HG02970 (cell line): ENCODE measurements around the gene TIMM21.
A peak's percentile ranks its signal among the peaks of the same experiment; 100 is the strongest.

Experiments used
- ATAC-seq: cut with Tn5 transposase; IDR thresholded peaks from one replicate; pipeline ENCODE4 v1.9.1; 2021; ENCODE audit warnings: mild to moderate bottlenecking, moderate library complexity, moderate number of reproducible peaks; ENCODE audit not compliant: unreplicated experiment, low FRiP score

Gene TIMM21, protein sequence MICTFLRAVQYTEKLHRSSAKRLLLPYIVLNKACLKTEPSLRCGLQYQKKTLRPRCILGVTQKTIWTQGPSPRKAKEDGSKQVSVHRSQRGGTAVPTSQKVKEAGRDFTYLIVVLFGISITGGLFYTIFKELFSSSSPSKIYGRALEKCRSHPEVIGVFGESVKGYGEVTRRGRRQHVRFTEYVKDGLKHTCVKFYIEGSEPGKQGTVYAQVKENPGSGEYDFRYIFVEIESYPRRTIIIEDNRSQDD

DNA sequence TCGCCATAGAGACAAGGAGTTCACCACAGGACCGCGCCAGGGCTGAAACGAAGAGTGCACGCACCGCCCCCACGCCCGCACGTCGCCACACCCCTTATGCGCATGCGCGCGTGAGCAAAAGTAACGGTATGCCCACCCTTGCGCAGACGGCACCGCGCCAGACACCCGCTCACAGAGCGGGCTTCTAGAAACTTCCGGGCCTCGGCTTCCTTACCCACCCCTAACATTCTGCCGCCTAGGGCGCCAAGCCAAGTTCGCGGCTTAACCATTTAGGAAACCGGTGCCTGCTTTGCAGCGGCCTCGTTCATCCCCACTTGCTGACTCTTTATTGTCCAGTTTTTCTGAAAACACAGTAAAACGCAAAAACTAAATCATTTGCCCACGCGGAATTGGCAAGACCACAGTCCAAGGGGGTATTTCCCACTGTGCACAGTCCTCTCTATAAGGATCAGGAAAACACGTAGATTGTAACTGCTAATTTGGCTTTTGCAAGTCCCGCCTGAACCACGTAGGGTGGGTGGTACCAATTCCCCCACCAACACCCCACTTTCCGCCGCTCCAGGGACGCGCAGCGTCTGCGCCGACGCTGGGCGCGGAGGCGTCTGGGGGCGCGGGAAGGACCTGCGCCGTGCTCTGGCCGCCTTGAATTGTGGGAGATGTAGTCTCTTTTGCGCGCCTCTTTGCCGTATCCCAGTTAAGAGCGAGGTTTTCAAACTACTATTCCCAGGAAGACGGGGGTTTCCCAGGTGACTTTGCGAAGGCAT lies at the start of gene TIMM21, which contains the start of gene FBXO15:
TSS of gene TIMM21 (plus strand) at position 745 of the 764 bp plus-strand sequence. CDS start 286 bp downstream, outside the sequence.
TSS of gene FBXO15 (minus strand) at position 56 of the 764 bp plus-strand sequence. CDS start at position 7, 49 bp downstream.
- peak; percentile 92 for ATAC-seq

DNA sequence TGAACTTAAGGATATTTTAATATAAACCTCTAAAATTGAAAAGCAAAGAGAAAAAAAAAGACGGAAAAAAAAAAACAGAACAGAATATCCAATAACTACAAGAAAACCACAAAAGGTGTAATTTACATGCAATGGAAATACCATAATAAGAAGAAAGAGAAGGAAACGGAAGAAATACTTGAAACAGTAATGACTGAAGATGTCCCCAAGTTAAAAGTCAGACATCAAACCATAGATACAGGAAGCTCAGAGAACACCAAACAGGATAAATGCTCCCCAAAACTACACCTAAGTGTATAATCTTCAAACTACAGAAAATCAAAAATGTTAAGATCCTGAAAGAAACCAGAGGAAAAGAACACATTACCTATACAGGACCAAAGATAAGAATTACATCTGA lies 39.9 kb upstream of the TIMM21 start:
- ATAC-seq = no peak

DNA sequence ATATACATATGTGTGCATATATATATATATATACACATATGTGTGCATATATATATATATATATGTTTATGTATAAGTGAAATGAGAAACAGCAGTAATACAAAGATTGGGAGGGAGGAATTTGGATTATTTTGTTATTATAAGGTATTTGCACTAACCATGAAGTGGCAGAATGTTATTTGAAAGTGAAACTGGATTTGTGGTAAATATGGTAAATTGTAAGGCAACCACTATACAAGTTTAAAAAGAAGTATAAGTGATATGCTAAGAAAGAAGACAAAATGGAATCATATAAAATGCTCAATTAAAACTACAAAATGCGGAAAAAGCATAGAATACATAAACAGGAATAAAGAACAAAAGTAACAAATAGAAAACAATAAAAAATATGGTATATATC lies 38.2 kb upstream of the TIMM21 start:
- no peak for ATAC-seq

DNA sequence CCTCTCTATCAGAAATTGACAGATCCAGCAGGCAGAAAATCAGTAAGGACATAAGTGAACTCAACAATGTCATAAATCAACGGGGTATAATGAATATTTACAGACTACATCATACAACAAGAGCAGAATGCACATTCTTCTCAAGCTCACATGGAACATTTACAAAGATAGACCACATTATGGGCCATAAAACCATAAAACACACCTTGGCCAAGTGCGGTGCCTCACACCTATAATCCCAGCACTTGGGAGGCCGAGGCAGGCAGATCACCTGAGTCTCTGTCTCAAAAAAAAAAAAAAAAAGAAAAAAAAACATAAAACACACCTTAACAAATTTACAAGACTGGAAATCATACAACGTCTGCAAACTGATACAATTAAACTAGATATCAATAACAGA lies 37.3 kb upstream of the TIMM21 start:
- no peak for ATAC-seq

DNA sequence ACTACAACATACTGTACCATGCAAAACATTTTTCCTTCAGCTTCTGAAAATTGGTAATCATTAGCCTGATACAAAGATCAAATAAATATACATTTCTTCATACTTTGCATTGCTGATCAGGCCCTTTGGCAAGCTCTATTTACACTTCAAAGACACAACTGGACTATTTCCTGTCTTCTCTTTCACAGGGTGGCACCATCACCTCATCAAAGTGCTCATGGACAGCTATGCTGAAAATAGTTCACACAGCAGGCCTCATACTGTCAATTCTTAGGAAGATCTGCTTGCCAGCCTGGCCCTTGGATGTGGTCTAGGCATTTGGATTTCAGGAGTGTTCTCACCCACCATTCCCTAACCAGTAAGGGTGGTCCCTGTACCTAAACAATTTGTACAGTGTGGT lies 34.6 kb upstream of the TIMM21 start:
- ATAC-seq = no peak

DNA sequence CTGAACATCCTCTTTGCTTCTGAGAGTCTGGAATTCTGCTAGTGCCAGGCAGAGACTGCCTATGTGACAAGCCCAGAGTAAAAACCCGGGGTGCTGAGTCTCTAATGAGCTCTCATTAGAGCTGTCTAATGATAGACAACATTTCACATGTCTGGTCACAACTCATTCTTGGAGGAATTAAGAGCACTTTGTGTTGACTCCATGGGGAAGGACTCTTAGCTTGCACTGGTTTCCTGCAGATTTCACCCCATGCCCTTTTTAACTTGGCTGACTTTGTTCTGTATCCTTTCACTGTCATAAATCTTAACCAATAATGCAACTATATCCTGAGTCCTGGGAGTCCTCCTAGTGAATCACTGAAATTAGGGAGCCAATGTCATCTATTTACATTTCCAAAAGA lies 34.2 kb upstream of the TIMM21 start:
- ATAC-seq = no peak

DNA sequence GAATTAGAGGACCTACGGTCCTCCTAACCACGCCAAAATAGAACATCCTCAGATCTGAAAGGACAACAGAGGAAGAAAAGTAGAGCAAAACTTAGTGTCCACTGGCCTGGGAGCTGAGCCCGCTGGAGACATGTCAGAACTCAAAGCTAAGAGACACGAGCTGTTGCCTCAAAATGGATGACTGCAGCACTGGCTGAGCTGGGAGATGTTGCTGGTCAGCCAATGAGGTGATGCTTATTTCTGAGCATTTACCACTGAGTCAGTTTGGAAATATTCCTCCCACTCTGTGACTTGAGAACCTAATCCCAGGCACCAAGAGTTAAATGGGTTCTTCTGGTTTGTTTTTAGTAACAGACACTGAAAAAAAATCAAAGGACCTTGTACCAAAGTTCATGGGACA lies 33.3 kb upstream of the TIMM21 start:
- no peak for ATAC-seq

DNA sequence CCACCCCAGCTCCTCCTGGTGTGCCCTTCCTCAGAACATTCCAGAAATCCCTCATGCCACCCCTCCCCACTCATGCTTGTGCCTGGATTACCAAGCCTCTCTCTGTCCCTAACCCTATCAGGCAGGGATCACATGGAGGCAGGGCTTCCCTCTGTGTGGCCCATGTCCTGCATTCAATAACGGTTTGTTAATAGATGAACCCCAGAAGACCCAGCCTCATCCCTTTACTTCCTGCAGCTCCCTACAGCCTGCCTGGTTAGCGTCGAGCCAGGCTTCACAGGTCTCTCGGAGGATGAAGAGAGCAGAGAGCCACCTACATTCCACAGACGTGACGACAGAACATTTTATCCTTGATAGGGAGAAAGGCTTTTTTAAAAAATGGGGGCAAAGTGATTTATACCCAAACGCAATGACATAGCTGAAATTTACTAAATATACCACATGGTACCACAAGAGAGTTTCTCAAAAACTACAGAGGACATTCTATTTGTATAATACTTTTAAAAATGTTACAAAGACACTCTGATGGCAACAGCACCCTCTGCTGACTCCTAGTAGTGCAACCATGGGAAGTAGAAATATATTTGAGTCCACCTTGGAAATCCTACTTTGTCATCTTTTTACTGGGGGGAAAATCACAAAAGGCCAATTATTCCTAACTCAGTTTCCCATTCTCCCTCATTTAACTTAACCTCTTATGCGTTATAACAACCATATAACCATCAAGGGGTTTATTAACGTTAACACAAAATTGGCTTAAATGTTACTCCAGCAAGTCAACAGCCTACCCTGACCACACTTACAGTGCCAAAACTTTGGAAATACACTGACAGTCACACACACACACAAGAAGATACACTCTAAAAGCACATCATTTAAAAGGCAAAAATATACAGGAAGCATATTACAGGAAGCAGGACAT lies 31.4 kb upstream of the TIMM21 start:
- no peak for ATAC-seq

DNA sequence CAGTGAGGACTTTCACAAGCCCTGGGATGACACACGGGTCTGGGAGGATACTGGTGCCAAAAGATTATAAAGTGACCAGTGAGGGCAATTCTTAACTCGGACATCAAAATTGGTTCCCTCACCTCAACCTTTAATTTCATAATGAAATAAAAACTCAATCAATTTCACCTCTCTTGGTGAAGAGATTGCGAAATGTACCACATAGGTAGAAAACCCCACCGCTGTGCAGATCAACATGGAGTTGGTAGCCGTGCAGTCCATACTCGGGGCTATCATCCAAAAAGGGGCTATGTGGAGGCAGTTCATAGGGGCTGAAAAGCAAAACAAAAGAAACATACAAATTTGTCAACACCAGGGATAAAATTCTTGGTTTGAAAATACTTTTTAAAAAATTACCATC lies 25.1 kb upstream of the TIMM21 start:
- ATAC-seq = no peak

DNA sequence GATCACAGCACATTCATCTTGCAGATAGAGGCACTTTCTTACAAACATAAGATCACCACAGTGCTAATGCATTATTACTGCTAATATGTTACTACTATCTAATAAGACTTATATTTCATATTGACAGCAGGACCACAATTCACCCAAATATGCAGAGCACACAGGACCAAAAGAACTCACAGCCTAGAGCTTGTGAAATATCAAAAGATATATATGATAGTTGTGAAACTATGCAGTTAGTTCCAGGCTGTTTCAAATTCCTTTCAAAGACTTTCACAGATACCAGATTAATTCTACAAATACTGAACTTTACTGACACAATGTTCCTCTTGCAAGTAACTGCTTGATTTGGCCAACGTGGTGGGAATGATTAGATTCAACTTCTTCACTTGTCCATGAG lies 23.7 kb upstream of the TIMM21 start:
- no peak for ATAC-seq

DNA sequence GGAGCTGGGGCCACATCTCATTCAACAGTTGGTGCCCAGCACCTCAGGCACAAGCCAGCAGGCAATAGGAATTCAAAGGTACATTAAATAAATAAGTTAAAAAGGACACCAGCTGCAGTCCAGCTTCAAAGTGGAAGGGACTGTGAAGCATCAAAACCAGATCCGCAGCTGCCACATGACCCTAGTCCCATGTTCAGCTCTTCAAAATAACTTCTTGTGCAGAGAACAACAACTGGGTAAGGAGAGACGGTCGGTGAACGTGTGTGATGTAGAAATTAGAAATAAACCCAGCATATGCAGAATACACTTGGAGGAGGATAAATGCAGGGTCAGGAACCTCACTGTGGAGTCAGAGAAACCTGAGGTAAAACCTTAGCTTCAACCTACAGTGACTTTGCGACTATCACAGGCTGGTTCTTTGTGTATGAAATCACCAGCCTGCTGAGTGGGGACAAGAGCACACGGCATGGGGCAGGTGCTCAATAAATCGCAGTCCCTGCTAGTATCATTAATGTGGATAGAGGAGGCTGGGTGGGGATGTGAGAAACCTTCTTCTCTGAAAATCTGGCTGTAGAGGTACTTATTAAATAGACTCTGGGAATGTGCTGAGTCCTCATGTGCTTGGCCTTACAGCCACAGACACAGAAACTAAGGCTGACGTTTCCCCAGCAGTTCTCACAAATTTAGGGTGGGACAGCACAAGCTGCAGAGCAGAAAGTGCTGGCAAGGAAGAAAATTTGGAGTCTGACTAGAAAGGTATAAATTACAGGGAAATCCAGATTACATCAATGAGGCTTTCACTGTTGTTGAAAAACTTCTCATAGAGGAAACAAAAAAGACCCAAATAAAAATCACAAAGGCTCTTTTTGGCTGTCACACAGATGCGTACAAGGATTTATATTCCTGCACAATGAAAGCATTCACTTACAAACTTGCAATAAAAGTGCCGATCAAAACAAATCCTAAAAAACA lies 21.4 kb upstream of the TIMM21 start:
- ATAC-seq = no peak

DNA sequence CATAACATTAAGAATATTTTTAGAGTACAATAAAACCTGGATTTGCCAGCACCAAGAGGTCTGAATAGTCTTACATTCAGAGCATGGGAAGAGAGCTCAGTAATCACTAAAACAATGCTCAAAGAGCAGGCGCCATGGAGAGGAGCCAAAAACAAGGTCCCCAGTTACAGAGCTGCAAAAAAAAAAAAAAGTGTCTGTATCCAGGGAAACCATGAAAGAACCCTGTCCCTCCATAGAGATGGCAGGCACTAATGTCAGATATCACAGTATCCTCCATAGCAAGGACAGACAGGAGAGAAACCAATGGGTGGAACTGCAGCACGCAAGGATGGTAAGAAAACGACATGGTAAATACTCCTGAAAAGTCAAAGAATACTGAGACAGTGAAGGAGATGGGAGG lies 20.2 kb upstream of the TIMM21 start:
- no peak for ATAC-seq

DNA sequence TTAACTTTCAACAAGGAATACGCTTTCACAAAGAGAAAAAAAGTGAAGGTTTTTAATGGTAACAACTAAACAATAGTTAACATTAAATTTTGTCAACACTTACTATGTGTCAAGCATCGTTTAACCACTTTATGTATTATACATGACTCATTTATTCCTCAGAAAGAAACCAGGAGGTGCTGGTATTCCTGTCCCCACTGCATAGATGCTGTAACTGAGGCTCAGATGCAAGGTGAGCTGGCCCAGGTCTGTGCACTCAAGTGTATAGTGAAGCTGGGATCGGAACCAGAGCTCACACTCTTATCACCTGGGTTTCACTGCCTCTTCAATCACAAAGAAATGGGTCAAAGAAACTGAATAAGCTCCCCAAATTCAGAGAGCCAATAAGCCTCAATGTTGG lies 17.2 kb upstream of the TIMM21 start:
- ATAC-seq = no peak

DNA sequence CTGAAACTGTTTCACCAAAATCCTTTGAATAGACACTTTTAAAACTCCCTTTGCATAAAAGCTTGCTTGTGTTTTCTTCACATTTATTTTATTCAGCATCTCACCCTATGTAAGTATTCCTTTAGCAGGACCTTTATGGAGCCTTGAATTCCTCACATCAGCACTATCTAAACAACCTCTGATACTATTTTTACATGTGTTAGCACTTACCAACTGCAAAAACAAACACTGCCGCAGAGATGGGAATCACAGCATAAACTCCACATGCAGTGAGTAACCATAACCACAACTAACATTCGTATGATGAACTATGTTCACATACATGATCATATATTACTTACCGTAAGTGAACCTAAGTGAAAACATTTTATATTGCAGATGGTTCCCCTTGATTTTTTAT lies 16.1 kb upstream of the TIMM21 start:
- no peak for ATAC-seq

DNA sequence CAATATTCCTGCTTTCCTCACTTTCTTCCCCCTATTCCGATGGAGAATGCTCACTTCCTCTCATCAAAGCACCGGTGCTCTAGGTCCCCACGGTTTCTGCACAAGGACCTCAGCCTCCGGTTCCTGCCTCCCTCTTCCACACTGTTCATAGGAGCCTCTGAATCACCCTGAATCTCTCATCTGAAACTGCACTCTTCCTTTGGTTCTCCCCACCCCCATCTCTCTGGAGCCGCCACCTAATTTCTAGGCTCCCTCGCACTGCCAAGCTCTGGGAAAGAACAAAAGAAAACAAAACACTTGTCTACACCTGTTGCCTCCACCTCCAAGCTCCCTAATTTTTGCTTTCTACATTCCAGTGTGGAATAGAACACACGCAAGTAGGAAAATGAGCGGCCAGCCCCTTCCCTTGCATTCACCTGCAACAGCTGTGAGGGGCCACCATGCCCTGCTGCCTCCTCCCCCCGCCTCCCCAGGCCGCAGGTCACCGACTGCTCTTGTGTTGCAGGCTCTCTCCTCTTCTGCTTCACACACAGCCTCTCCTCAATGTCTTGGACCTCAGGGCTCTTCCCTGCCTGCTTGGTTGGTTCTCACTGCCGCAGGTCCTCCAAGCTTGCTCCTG lies 10.3 kb upstream of the TIMM21 start:
- ATAC-seq = no peak

DNA sequence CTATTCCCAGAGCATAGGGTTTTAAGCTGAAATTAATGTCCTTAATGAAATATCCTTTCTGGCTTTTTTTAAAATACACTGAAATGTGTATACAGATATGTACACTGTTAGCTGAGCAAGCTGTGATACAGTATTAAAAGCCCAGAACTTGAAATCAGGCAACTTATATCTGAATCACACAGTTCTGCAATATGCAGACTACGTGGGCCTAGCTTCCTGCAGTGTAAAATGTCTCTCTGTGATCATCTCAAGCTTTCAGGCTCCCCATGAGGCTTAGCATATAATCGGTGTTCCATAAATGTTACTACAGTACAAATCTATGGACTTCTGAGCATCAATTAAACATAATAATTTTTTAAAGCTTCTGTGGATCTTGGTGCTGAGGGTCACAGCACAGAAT lies 8.9 kb upstream of the TIMM21 start:
- no peak for ATAC-seq

DNA sequence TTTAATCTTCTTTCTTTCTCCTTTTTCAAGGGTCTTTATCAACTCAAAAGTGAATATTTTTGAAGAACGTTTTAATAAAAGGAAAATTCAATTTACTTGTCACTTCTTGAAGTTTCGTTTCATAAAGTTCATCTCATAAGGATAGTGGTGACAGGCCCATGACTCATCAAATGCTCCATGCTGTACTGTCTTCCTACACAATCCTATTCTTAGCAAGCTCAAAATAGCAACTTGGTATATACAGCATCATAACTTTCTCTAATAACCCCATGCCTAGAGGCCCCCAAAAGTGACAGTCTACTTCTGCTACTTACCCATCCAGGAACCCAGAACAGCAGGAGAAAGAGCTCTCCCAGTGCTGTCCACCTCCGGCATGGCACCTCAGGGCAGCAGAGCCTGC lies 8.4 kb upstream of the TIMM21 start:
- no peak for ATAC-seq

DNA sequence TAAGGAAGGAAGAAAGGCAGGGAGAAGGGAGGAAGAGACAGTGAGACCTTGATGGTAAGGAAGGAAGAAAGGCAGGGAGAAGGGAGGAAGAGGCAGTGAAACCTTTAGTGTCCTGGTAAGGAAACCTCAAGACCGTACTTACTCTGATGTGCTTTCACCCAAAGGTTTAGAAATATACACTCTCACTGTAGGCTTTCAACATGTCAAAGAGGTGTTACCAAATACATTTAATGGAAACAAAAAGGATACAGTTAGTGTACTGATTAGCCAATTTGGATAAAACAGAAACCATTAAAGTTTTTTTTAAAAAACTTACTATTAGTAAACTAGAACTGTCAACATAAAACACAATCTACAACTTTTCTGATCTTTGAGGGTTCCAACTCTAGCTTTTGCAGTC lies 7.7 kb upstream of the TIMM21 start:
- no peak for ATAC-seq

DNA sequence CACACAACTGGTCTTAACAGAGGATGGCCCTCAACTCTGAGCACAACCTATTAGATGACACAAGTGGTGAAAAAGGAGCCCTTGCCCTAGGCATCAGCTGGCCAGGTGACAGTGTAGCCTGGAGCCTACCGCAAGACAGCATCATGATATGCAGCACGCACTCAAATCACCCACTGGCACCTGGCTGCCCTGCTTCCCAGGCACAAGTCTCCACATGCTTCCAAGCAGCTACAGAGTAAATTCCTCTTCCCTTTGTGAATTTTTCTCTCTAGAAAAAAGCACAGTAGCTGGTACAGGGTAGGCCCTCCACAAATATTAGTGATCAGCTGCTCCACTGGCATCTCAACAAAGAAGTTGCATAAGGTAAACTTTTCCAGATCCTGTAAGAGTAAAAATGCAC lies 6.7 kb upstream of the TIMM21 start:
- no peak for ATAC-seq
